Mesendoderm (in vitro differentiated cells): ENCODE measurements around the gene ARHGDIG.
"Not testable (repeated sequence)": the region's sequence is repeated elsewhere in the genome, so short reads cannot be mapped to it uniquely, and the experiment has no call there.

ENCODE experiments used
- DNase-seq: peaks from one replicate; pipeline ENCODE4 v3.0.0; 2013
- H2AK5ac ChIP-seq: 2 replicates; pipeline ENCODE4 v1.6.1; 2013; ENCODE audit warnings: low read length, inconsistent platforms
- H2BK120ac ChIP-seq: 2 replicates; pipeline ENCODE4 v1.6.1; 2013; ENCODE audit warnings: low read depth, mild to moderate bottlenecking, low read length, moderate library complexity, mixed read lengths
- H2BK15ac ChIP-seq: replicated peaks from 2 replicates; pipeline ENCODE4 v1.6.1; 2013; ENCODE audit warnings: low read depth, mild to moderate bottlenecking, moderate library complexity
- H2BK5ac ChIP-seq: 2 replicates; pipeline ENCODE4 v1.6.1; 2013; ENCODE audit warnings: low read length, inconsistent platforms
- H3K18ac ChIP-seq: 2 replicates; pipeline ENCODE4 v1.6.1; 2013; ENCODE audit warnings: mild to moderate bottlenecking, low read length, mixed read lengths
- H3K23ac ChIP-seq: one replicate; pipeline ENCODE4 v1.6.1; 2013; ENCODE audit warnings: low read length
- H3K27ac ChIP-seq: 2 replicates; pipeline ENCODE4 v1.5.1; 2013; ENCODE audit warnings: low read depth, mild to moderate bottlenecking, inconsistent platforms, low read length, moderate library complexity
- H3K27me3 ChIP-seq: 2 replicates; pipeline ENCODE4 v1.6.1; 2013; ENCODE audit warnings: low read length, control low read depth, mild to moderate bottlenecking, inconsistent platforms; ENCODE audit not compliant: insufficient read depth, poor library complexity
- H3K36me3 ChIP-seq: 2 replicates; pipeline ENCODE4 v1.6.1; 2013; ENCODE audit warnings: low read length, inconsistent platforms; ENCODE audit not compliant: control insufficient read depth, insufficient read depth
- H3K4ac ChIP-seq: one replicate; pipeline ENCODE4 v1.6.1; 2013; ENCODE audit warnings: low read depth, mild to moderate bottlenecking, low read length, moderate library complexity
- H3K4me1 ChIP-seq: 2 replicates; pipeline ENCODE4 v1.6.1; 2013; ENCODE audit warnings: low read depth, low read length, inconsistent platforms; ENCODE audit not compliant: control insufficient read depth
- H3K4me2 ChIP-seq: 2 replicates; pipeline ENCODE4 v1.6.1; 2013; ENCODE audit warnings: low read length
- H3K4me3 ChIP-seq: 2 replicates; pipeline ENCODE4 v1.5.1; 2013; ENCODE audit warnings: mild to moderate bottlenecking, low read length
- H3K56ac ChIP-seq: one replicate; pipeline ENCODE4 v1.6.1; 2013; ENCODE audit warnings: low read length
- H3K79me1 ChIP-seq: 2 replicates; pipeline ENCODE4 v1.6.1; 2013; ENCODE audit warnings: low read length, inconsistent platforms
- H3K79me2 ChIP-seq: 2 replicates; pipeline ENCODE4 v1.6.1; 2013; ENCODE audit warnings: mild to moderate bottlenecking, low read length; ENCODE audit not compliant: control insufficient read depth, insufficient read depth
- H3K9ac ChIP-seq: 2 replicates; pipeline ENCODE4 v1.6.1; 2013; ENCODE audit warnings: low read length, inconsistent platforms
- H4K5ac ChIP-seq: one replicate; pipeline ENCODE4 v1.6.1; 2013; ENCODE audit warnings: low read length
- H4K8ac ChIP-seq: one replicate; pipeline ENCODE4 v1.6.1; 2013; ENCODE audit warnings: low read depth, mild to moderate bottlenecking, control low read depth, low read length, moderate library complexity
- WGBS: extraction: QIAGEN DNeasy Blood & Tissue Kit; methylation state at CpG from one replicate; pipeline ENCODE4 v1.1.7; 2013; ENCODE audit warnings: low lambda C conversion rate, missing lambda C conversion rate; ENCODE audit not compliant: insufficient coverage; ENCODE audit errors: extremely low coverage; 5-methylcytosine and 5-hydroxymethylcytosine counted together

The ARHGDIG gene

GRCh38 chr16:267562-267961 is 12.8 kb upstream of the ARHGDIG start:
- not testable (repeated sequence) for H3K27me3 ChIP-seq, H3K9ac ChIP-seq, H3K4me2 ChIP-seq, H3K4me3 ChIP-seq, H3K27ac ChIP-seq, H2AK5ac ChIP-seq, H4K5ac ChIP-seq, H3K23ac ChIP-seq, H2BK15ac ChIP-seq, H4K8ac ChIP-seq, H3K18ac ChIP-seq, H2BK120ac ChIP-seq, H2BK5ac ChIP-seq, H3K79me1 ChIP-seq, H3K4ac ChIP-seq, H3K56ac ChIP-seq, H3K4me1 ChIP-seq, H3K36me3 ChIP-seq, H3K79me2 ChIP-seq, DNase-seq
- no CpG with 5 or more reads among the region's 17 CpGs for WGBS

- no peak overlapping the region for H3K9ac ChIP-seq
- H3K79me1 ChIP-seq = no peaks in the 10 kb centered on the region
- no peaks in the 10 kb centered on the region for H3K79me2 ChIP-seq
- no peaks in the 10 kb centered on the region for H3K36me3 ChIP-seq
- H2BK15ac ChIP-seq = no peak overlapping the region
- no peak overlapping the region for H4K5ac ChIP-seq
- H3K27me3 ChIP-seq = no peaks in the 10 kb centered on the region
- H2BK120ac ChIP-seq = no peak overlapping the region
- H3K4ac ChIP-seq = no peak overlapping the region
- WGBS = no CpG with 5 or more reads among the region's 40 CpGs
- no peak overlapping the region for H2BK5ac ChIP-seq
- no peaks in the 10 kb centered on the region for H3K4me1 ChIP-seq
- no peak overlapping the region for H3K4me3 ChIP-seq
- no peak overlapping the region for H3K56ac ChIP-seq
- no peak overlapping the region for H2AK5ac ChIP-seq
- DNase-seq = no peak
- no peak overlapping the region for H3K4me2 ChIP-seq
- H3K23ac ChIP-seq = no peak overlapping the region
- no peak overlapping the region for H3K27ac ChIP-seq
- no peak overlapping the region for H3K18ac ChIP-seq
- H4K8ac ChIP-seq = no peak overlapping the region
Observed at GRCh38 chr16:268141-269053, 12.0 kb upstream of the ARHGDIG start.

GRCh38 chr16:269061-269796 is 11.2 kb upstream of the ARHGDIG start:
- H3K18ac ChIP-seq = no peak overlapping the region
- DNase-seq = no peak
- H3K27ac ChIP-seq = no peak overlapping the region
- no peak overlapping the region for H3K4me2 ChIP-seq
- no peak overlapping the region for H4K5ac ChIP-seq
- no peak overlapping the region for H3K4me3 ChIP-seq
- WGBS = no CpG with 5 or more reads among the region's 24 CpGs
- no peaks in the 10 kb centered on the region for H3K36me3 ChIP-seq
- H3K79me1 ChIP-seq = no peaks in the 10 kb centered on the region
- H3K23ac ChIP-seq = no peak overlapping the region
- no peak overlapping the region for H3K9ac ChIP-seq
- H3K27me3 ChIP-seq = no peaks in the 10 kb centered on the region
- no peak overlapping the region for H2BK5ac ChIP-seq
- no peaks in the 10 kb centered on the region for H3K79me2 ChIP-seq
- H3K4ac ChIP-seq = no peak overlapping the region
- no peaks in the 10 kb centered on the region for H3K4me1 ChIP-seq
- no peak overlapping the region for H2AK5ac ChIP-seq
- no peak overlapping the region for H4K8ac ChIP-seq
- H2BK15ac ChIP-seq = no peak overlapping the region
- no peak overlapping the region for H3K56ac ChIP-seq
- H2BK120ac ChIP-seq = no peak overlapping the region

- WGBS = no CpG with 5 or more reads among the region's 34 CpGs
- Histone ChIP-seq H3K4me3 (no peak overlapping the region), H3K4me2 (no peak overlapping the region), H3K4me1 (no peaks in the 10 kb centered on the region), H3K27ac (no peak overlapping the region), H2AK5ac (no peak overlapping the region), H2BK5ac (no peak overlapping the region), H3K23ac (no peak overlapping the region), H3K9ac (no peak overlapping the region), H2BK15ac (no peak overlapping the region), H3K27me3 (peaks cover 1% of the 10 kb centered on the region), H3K56ac (no peak overlapping the region), H4K8ac (no peak overlapping the region), H3K79me2 (no peaks in the 10 kb centered on the region), H4K5ac (no peak overlapping the region), H3K18ac (no peak overlapping the region), H3K4ac (no peak overlapping the region), H3K36me3 (no peaks in the 10 kb centered on the region), H2BK120ac (no peak overlapping the region), H3K79me1 (no peaks in the 10 kb centered on the region)
- no peak for DNase-seq
Observed at GRCh38 chr16:270381-271255, 9.8 kb upstream of the ARHGDIG start.

- no peaks in the 10 kb centered on the region for H3K79me1 ChIP-seq
- no peak overlapping the region for H2BK15ac ChIP-seq
- H3K27ac ChIP-seq = no peak overlapping the region
- no peak overlapping the region for H3K18ac ChIP-seq
- H4K5ac ChIP-seq = no peak overlapping the region
- DNase-seq = no peak
- H2BK120ac ChIP-seq = no peak overlapping the region
- no peaks in the 10 kb centered on the region for H3K4me1 ChIP-seq
- WGBS = no CpG with 5 or more reads among the region's 36 CpGs
- H2AK5ac ChIP-seq = no peak overlapping the region
- no peak overlapping the region for H3K4ac ChIP-seq
- no peak overlapping the region for H2BK5ac ChIP-seq
- no peak overlapping the region for H3K23ac ChIP-seq
- H3K4me2 ChIP-seq = no peak overlapping the region
- H3K9ac ChIP-seq = no peak overlapping the region
- H3K79me2 ChIP-seq = no peaks in the 10 kb centered on the region
- no peak overlapping the region for H4K8ac ChIP-seq
- H3K4me3 ChIP-seq = no peak overlapping the region
- H3K36me3 ChIP-seq = no peaks in the 10 kb centered on the region
- no peak overlapping the region for H3K56ac ChIP-seq
- peaks cover 1% of the 10 kb centered on the region for H3K27me3 ChIP-seq
Observed at GRCh38 chr16:272633-273546, 7.5 kb upstream of the ARHGDIG start.
